NOMO-1 treated with dmso at 0.1 percent for 144 hours (cell line): ENCODE results near the gene PITPNC1.

Source experiments
- DNase-seq: peaks from one replicate; lab custom pipeline; 2025; ENCODE audit not compliant: unreplicated experiment; lab: John Stamatoyannopoulos, UW

PITPNC1 gene

GRCh38 chr17:67534941-67535340 is 157.9 kb downstream of the PITPNC1 start:
- DNase-seq, result no peak

- no peak for DNase-seq
These were observed 165.4 kb downstream of the PITPNC1 start for GRCh38 chr17:67542219-67543114.

GRCh38 chr17:67544364-67544955 is 167.4 kb downstream of the PITPNC1 start:
- no peak for DNase-seq

- DNase-seq, result peak; percentile 53
These were observed 169.8 kb downstream of the PITPNC1 start for GRCh38 chr17:67546578-67547527.

- DNase-seq, result no peak
These were observed 171.6 kb downstream of the PITPNC1 start for GRCh38 chr17:67548693-67549092.

GRCh38 chr17:67549820-67550219 is 172.7 kb downstream of the PITPNC1 start:
- DNase-seq, result no peak

- no peak for DNase-seq
These were observed 177.6 kb downstream of the PITPNC1 start for GRCh38 chr17:67554634-67555033.

- DNase-seq, result no peak
These were observed 178.8 kb downstream of the PITPNC1 start for GRCh38 chr17:67555855-67556254.

GRCh38 chr17:67557052-67557845 is 180.2 kb downstream of the PITPNC1 start:
- no peak for DNase-seq

GRCh38 chr17:67557921-67558320 is 180.8 kb downstream of the PITPNC1 start:
- no peak for DNase-seq

- DNase-seq, result no peak
These were observed 181.8 kb downstream of the PITPNC1 start for GRCh38 chr17:67558740-67559380.

GRCh38 chr17:67559381-67559966 is 182.4 kb downstream of the PITPNC1 start:
- DNase-seq, result no peak

GRCh38 chr17:67562005-67562404 is 184.9 kb downstream of the PITPNC1 start:
- DNase-seq, result no peak

GRCh38 chr17:67563692-67564228 is 186.7 kb downstream of the PITPNC1 start:
- no peak for DNase-seq

- no peak for DNase-seq
These were observed 188.0 kb downstream of the PITPNC1 start for GRCh38 chr17:67565068-67565467.

- no peak for DNase-seq
These were observed 189.6 kb downstream of the PITPNC1 start for GRCh38 chr17:67566656-67567055.

- no peak for DNase-seq
These were observed 192.0 kb downstream of the PITPNC1 start for GRCh38 chr17:67569015-67569451.

- DNase-seq, result peak; percentile 26
These were observed 192.8 kb downstream of the PITPNC1 start for GRCh38 chr17:67569873-67570272.

- DNase-seq, result no peak
These were observed 193.7 kb downstream of the PITPNC1 start for GRCh38 chr17:67570797-67571196.
